GM21423 (cell line): Measurements from ENCODE around the gene ZNF462.
"Not testable (repeated sequence)": the region's sequence is repeated elsewhere in the genome, so short reads cannot be mapped to it uniquely, and the experiment has no call there.

ENCODE experiments used
- ATAC-seq: cut with Tn5 transposase; IDR thresholded peaks from one replicate; pipeline ENCODE4 v1.9.1; 2021; ENCODE audit warnings: mild to moderate bottlenecking, moderate library complexity; ENCODE audit not compliant: unreplicated experiment

ZNF462 gene

DNA sequence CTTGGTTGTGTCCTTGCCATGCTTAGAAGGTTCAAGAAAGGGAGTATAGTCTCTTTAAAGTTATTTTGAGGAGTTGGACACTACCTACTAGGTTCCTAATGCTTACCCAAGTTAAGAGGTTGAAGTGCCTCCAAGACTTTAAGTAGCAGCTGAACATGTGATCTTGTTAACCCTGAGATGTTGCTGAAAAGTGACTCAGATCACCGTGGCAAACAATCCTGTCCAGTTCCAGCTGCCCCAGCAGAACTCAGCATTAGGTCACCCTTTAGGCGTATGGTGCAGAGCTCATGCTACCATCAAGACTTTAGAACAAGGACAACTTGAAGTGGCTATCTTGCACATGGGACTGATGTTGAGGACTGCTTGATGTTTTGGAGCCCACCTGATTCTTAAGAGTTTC is 22.5 kb downstream of the ZNF462 start:
- no peak for ATAC-seq

DNA sequence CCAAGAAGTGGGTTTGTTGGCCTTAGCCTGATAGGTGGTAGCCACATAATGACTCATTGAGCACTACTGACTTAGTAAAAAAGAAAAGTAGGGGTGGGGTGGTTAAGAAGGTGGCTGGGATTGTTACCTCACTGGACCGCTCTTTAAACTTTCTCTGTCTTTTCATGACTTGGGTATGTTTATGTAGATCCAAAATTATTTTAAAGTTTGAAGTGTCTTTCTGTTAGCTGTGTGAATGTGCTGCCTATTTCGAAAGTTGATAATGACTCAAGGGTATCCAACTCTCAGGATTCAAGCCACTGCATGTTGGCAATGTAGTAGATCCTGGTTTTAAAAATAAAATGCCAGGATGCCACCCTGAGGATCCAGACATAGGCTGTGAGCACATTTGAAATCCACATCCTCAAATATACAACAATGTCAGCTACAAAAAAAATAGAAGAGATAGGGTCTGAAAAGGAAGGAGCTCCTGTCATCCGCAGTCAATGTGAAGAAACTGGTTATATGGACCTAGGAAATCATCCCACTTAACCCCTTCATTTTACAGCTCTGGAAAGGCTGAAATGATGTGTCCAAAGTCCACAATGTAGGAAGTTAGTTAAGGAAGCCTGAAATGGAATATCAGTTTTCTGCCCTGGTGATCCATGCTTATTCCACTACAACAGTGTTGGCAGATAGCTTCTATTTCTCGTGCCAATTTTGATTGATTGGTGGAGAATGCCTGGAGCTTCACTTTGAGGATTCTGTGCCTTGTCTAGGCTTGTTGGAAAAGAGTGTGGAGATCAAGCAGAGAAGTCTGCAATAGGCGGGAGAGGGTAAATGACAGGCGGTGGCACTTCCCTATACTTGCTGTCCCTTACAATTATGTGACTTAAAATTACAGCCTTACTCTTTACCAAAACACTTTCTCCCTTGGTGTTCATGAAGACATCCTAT is 23.4 kb downstream of the ZNF462 start:
- ATAC-seq, result no peak

DNA sequence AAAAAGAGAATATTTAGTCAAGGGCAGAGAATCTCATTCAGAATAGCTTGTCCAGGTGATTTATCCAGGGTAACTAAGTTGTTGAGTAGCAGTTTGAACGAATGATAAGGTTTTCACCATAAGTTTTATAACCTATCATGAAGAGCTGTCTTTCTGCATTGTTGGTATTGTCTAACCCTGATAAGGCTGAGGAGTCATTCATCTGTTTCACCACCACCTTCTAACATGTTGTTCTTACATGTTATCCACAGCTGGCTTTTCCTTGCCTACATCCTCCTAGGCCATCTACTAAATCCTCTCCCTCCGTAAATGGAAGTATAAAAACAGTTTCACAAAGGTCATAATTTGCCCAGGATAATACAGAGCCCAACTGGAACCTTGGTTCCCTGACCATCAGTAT is 24.1 kb downstream of the ZNF462 start:
- ATAC-seq, result no peak

DNA sequence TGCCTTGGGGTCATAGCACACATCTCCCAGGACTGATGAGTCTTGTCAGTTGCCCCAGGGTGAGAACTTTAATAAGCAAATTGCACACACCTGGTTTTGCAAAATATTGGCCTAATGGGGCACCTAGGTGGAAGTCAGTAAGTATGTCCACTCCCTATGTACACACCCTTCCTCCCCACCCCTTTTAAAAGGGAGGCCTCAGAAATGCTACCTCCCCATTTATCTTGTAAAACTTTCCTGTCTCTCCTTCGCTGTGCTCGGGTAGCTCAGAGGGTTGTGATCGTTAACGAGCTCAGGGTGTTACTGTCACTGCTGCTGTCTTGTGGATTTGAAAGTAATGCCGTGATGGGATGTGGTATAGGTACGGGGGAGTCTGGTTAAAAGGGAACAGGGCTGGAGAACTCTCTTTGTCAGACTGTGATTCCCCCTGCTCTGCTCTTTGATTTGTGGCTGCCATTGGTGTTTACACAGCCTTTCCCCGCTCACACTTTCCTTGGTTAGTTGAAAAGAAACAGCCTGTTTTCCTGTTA is 26.2 kb downstream of the ZNF462 start:
- ATAC-seq, result no peak

DNA sequence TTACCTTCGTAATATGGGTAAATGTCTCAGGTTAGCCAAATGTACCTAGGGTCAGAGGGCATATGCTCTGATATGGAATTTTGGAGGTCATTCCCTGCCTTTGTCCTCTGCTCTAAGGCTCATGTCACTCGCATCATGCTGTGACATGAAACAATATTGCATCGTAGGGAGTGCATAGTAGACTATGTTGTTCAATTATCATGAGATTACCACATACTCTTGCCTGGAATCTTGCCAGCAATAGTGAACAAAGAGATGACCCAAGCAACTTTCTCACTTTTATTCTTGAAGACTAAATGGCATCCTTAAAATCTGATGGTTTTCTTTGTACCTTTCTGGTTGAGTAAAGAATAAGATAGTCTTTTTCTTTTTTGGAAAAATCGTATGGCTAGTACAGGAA is 27.6 kb downstream of the ZNF462 start:
- ATAC-seq, result no peak

DNA sequence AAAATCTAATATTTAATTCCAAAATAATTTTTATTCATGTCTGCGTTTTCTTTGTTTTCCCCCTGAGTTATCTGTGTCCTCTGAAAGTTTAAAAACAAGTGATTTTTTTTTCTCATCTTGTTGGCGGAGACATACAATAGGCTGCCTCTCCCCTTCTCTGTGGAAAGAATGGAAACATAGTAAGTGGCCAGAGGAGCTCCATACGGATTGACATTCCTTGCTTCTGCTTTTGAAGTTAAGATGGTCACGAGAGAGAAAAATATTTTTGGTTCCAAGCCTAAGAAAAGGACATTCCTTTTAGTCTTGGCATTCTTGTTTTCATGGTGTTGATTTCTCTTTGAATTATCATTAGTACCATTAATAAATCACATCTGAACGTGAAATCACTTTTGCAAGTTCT is 28.3 kb downstream of the ZNF462 start:
- no peak for ATAC-seq

DNA sequence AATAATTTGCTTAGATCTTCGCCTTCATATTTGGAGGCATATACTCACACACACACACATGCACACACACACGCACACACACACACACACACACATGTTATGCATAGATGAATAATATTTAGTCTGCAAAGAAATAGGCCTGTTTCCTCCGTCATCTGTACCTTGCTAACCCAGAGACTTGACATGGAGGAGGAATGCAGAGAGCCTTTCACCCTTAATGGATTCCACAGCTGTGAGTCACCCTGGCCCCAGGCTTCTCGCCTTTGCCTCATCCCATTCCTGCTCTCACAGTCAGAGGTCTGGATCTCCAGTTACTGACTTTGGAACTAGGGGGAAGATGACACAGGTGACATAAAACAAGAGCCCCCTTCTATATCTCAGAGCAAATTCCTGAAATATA is 29.7 kb downstream of the ZNF462 start:
- no peak for ATAC-seq

DNA sequence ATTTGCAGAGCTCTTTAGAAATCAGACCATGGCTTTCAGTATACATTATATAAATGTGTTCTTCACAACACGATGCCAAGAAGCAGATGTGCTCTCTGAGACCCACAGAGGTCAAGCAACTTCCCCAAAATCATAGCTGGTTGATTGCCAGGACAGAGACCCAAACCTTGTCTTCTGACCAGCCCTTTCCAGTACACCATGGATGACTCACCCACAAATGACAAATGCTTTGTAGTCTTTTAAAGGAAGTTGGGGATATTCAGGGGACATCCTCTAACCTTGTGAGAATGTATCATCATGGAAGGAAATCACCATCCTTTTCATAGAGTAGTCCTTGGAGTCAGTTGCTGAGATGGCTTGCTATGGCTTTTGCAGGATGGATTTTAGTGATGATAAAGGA is 30.1 kb downstream of the ZNF462 start:
- ATAC-seq, result no peak

DNA sequence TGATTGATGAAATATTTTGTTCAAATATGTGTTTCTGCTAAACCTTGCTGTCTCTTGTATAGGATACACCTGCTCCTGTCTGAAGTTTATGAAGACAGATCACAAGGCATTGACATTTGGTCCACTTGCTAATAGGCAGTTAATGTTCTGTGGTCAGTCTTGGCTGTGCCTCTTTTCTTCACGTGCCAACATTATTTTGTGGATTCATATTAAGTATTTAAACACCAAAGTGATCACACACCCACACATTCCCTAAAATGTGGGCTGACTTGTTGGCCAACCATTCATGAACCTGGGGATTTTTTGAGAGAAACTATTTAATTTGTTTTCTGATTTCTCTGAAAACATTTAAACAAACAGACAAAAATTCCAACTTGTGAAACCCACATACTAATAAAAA is 33.7 kb downstream of the ZNF462 start:
- no peak for ATAC-seq

DNA sequence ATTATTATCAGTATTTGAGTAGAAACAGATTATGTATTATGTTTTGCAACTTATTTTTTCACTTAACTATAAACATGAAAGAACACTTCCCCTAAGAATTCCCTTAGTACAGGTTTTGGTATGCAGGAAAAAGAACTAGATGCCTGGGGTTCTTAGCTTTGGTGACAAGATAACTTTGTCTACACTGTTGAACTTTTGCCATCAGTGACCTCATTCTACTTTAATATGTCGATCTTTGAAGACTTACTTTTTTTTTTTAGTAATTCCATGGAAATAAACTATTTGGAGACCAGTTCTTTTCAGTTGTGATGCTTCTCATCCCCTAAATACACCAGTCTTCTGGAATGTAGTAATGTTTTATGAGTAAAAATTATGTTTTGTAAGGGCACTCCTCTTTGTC is 34.3 kb downstream of the ZNF462 start:
- no peak for ATAC-seq

DNA sequence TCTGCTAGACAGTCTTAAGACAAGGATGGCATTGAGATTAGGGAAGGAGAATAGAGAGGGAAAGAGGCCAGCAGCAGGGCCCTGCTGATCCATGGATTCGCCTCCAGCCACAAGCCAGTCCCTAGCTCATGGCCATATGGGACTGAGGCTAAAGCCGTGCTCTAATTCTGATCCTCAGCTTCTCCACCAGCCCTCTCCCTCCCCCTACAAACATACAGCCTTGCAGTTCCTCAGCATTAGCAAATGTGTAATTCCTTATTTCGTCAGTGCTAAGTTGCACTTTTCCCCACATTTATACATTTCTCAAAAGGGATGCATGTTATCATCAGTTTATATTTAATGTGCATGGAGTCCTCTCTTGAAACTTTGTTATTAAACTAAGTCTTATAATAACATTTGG is 34.8 kb downstream of the ZNF462 start:
- ATAC-seq, result no peak

DNA sequence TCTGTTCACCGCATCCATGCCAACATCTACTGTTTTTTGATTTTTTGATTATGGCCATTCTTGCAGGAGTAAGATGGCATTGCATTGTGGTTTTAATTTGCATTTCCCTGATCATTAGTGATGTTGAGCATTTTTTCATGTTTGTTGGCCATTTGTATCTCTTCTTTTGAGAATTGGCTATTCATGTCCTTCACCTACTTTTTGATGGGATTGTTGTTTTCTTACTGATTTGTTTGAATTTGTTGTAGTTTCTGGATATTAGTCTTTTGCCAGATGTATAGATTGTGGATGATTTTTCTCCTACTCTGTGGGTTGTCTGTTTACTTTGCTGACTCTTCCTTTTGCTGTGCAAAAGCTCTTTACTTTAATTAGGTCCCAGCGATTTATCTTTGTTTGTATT is 37.6 kb downstream of the ZNF462 start:
- not testable (repeated sequence) for ATAC-seq

DNA sequence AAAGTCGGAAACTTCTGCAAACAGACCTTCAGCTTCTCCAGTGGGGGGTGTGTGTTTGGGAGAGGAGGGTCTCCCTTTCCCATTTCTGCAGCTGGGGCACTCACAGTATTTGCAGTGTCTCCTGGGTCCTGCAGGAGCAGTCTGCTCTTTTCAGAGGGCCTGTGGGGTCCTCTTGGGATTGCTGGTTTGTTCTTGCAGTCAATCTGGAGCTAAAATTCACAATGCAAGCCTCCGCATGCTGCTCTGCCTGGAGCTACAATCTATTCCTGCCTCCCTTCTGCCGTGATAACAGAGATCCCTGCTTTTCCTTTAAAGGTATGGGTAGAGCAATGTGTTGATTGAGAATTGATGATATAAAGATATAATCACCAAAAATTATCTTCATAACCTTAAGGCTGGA is 43.2 kb downstream of the ZNF462 start:
- no peak for ATAC-seq

DNA sequence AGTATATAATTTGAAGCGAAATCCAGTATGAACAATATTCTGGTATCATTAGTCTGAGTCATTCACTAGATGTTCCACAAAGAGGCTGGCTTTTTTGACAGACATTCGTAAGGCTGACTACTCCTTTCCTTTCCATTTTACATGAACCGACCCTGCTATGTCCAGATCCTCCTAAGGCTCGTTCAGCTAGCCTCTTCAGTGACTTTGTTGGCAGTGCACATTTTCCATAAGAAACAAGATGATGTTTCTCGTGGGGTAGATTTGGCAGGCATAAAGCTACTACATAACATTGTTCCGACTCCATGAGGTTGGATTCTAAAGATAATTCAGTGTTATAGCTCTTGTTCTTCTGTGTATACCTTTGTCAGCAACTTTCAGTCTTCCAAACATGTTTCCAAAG is 49.0 kb downstream of the ZNF462 start:
- ATAC-seq, result no peak

DNA sequence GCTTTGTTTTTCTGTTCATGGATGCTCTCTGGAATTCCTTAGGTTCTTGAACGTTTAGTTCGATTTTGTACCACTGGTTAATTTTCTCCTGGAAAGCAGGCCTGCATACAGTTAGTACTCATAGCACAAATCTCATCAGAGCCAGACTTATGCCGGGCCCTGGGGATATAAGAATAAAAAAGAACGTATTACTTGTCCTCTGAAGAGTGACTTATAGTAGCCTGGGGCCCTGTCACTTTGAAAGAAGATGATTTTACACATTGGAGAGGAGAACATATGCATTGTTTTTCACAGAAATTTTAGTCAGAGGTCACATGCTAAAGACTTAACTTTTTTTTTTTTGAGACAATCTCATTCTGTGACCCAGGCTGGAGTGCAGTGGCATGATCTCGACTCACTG is 50.3 kb downstream of the ZNF462 start:
- ATAC-seq, result no peak

DNA sequence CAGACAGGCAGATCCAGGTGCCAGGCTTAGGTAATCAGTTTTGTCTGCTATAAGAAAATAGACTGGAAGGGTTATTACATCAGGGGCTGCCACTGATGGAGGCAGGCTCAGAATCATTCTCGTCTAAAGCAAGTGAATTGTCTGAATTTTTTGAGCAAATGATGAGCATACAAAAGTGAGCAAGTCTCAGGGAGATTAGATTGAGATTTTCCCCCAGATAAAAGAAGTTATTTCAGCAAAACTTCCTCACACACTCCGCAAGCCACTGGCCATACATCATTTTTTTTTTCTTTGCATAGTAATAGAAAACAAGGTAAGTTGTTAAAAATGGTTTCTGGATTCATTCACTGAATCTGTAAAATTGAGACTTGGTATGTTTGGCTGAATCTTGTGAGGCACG is 52.9 kb downstream of the ZNF462 start:
- no peak for ATAC-seq

DNA sequence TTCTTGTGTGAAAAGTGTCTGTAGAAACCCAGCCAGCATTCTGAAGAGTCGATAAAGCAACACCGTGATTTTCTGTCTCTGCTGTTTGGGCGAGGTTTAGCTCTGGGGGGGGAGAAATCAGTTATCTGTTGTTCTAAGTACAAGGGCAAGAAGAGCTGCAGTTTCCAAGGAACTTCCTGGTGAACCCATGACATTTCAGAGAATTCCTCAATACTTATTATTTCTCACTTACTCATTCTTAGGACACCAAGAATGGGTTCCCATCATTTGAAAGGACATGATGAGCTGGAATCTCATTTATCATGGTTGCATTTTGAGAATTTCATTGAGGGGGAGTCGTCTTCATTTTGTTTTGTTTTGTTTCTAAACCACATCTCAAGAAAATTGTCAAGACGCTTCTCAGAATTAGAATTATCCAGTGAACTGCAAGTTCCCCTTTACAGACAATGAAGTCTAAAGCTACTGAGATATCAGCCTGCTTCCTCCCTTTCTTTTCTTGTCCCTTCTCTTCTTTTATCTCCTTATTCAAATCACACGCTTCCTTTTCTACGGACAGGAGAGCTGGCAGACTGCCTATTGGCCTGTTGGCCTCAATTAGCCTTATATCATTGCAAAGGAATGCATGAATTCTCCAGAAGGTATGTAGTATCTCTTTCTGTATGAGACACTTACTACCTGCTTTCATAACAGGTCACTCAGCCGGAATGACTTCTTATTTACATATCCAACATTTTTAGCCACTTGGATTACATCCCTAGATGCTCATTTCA is 53.7 kb downstream of the ZNF462 start:
- no peak for ATAC-seq

DNA sequence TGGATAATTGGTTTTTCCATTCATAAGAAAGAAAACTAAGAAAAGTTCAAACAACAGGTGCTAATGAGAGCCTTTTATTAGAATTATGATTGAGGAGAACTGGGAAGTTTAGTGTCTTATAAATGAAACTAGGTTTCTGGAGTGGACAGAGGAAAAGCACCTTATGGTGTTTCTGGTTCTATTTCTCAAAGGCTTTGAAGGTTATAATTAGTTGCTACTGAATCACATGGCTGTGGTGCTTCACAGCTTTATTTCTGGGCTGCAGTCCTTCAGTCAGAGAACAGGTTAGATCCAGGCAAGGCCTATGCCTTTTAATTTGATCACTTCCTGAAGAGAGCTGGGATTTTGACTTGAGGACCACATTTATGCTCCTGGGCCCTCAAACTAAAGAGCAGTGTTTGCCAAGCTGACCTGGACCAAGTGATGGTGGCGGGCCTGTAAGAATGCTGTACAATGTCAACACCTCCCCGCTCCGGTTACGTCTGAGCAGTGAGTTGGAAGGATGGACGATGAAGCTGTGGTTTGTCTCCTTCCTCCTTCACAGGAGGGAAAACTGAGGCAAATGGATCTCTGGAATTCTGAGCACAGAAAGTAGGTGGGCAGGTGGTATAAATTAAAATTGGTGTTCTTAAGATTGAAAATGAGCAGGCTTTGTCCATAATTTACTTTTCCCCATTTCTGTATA is 56.0 kb downstream of the ZNF462 start:
- no peak for ATAC-seq

DNA sequence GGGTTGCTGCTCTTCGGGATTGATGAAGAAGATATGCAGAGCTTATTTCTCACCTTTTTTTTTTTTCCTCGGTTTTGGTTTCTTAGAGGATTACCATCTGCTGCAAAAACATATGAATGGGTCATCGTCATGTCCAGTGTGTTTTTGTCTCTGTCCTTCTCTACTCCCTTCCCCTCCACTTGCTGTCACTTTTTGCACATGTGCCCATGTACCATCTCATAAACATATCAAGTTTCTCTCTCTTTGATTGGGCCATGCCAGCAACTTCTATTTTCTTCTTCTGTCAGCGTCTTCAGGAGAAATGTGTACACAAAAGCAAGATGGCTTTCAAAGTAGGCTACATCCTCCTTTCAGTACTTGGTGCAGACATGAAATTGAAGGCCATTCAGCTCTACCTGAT is 57.1 kb downstream of the ZNF462 start:
- ATAC-seq, result no peak

DNA sequence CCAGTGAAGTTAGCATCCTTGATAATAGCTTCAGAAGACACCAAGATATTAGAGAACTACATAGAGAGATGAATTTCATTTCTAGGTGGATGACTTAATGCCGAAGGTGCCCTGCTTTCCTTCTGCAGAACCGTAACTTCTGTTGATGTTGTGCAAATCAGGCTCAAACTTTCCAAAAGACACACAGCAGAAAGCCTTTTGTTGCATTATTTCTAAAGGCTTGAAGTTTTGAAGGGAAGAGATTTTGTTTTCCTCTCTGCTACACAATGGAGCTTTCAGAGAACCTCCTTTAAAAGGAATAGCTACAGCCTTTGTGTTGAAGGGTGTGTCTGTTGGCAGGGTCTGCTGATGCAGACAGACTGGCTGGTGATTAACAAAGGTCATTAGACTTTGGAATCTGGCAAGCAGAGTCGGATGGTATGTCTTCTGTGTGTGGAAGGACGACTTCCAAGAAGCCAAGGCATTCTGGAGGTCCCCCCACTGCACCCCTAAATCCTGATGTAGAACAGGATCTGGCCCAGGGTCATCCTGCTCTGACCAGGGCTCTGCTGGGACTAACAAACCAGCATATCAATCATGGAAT is 57.8 kb downstream of the ZNF462 start:
- no peak for ATAC-seq

DNA sequence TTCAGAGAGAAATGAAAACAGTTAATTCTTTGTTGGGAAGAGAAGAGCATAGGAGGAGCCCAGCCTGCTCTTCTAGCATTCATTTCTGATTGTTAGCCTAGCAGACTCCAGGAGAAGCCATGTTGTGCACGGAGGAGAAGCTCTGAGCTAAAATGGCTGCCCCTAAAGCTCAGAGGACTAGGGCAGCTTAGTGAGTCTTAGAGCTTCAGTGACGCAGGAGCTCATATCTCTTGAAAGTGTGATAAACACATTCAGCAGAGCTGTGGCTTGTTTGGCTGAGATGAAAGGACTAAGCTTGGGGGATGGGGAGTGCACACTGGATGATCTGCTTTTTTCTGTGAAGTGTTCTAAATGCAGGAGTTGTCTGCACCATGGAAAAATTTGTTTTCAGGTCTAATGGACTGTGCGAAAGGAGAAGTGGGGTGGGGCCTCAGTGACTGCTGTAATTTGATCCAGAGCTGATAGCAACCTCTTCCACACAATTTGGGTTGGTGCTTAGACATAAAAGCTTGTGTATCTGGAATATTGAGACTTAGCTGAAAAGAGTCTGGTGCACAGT is 58.5 kb downstream of the ZNF462 start:
- ATAC-seq, result no peak
